ENCODE data around the gene PTPRM. TPM values are rescaled to one million over a fixed set of nuclear protein-coding genes. Genes with fewer than 3 reads are reported as not detected.
A peak's percentile ranks its signal among the peaks of the same experiment; 100 is the strongest.

Gene PTPRM
- total RNA-seq, 4 donors from 2014 or later, result 62.7 to 94.0 (median 76.0) TPM

GRCh38 chr18:8242151-8242696 is 675.1 kb downstream of the PTPRM start:
- no peaks in the 10 kb centered on the region for H3K9me3 ChIP-seq
- no peak overlapping the region for H3K4me3 ChIP-seq
- H3K27ac ChIP-seq (replicated peaks in 1 of 4), result no peak overlapping the region
- no peaks in the 10 kb centered on the region for H3K27me3 ChIP-seq
- peaks cover 0 to 11% (median 5%) of the 10 kb centered on the region in 4 donors for H3K4me1 ChIP-seq
- TF ChIP-seq POLR2A (IDR thresholded peaks at IDR 0.05; ENCODE audit: low read depth) (no peak), POLR2AphosphoS5 (IDR thresholded peaks at IDR 0.05) (no peak), EP300 (IDR thresholded peaks at IDR 0.05) (no peak), CTCF (IDR thresholded peaks at IDR 0.05) (no peak)
- intact Hi-C loops (cut with DNase I), result no loop called here
- peaks cover 0 to 8% (median 2%) of the 10 kb centered on the region in 4 donors for H3K36me3 ChIP-seq
- WGBS, result 38% methylated on average over 1 of the region's 1 CpG
- no peak for DNase-seq (ENCODE audit: extremely low spot score)

GRCh38 chr18:8247700-8248099 is 680.6 kb downstream of the PTPRM start:
- Histone ChIP-seq H3K36me3 (peaks cover 0 to 10% (median 6%) of the 10 kb centered on the region in 4 donors), H3K27ac (replicated peaks in 1 of 4) (no peak overlapping the region), H3K4me1 (no peaks in the 10 kb centered on the region), H3K9me3 (no peaks in the 10 kb centered on the region), H3K4me3 (no peak overlapping the region), H3K27me3 (no peaks in the 10 kb centered on the region)
- DNase-seq (ENCODE audit: extremely low spot score), result no peak
- intact Hi-C loops (cut with DNase I), result no loop called here
- WGBS, result 76% methylated on average over 6 of the region's 6 CpGs
- no peak for TF ChIP-seq EP300 (IDR thresholded peaks at IDR 0.05)
- no peak for TF ChIP-seq CTCF (IDR thresholded peaks at IDR 0.05)
- no peak for TF ChIP-seq POLR2AphosphoS5 (IDR thresholded peaks at IDR 0.05)

GRCh38 chr18:8248576-8248975 is 681.5 kb downstream of the PTPRM start:
- 83% methylated on average over 4 of the region's 4 CpGs for WGBS
- Histone ChIP-seq H3K4me3 (no peak overlapping the region), H3K9me3 (no peaks in the 10 kb centered on the region), H3K4me1 (no peaks in the 10 kb centered on the region), H3K27me3 (no peaks in the 10 kb centered on the region), H3K27ac (replicated peaks in 1 of 4) (no peak overlapping the region), H3K36me3 (peaks cover 0 to 18% (median 10%) of the 10 kb centered on the region in 4 donors)
- intact Hi-C loops (cut with DNase I), result no loop called here
- TF ChIP-seq POLR2AphosphoS5 (IDR thresholded peaks at IDR 0.05) (no peak), EP300 (IDR thresholded peaks at IDR 0.05) (no peak), POLR2A (IDR thresholded peaks at IDR 0.05; ENCODE audit: low read depth) (no peak), CTCF (IDR thresholded peaks at IDR 0.05) (no peak)
- DNase-seq (ENCODE audit: extremely low spot score), result no peak

GRCh38 chr18:8249811-8250210 is 682.7 kb downstream of the PTPRM start:
- H3K4me1 ChIP-seq, result peaks cover 0 to 7% (median 0%) of the 10 kb centered on the region in 4 donors
- no peaks in the 10 kb centered on the region for H3K9me3 ChIP-seq
- DNase-seq (ENCODE audit: extremely low spot score), result no peak
- intact Hi-C loops (cut with DNase I), result no loop called here
- peaks cover 0 to 19% (median 13%) of the 10 kb centered on the region in 4 donors for H3K36me3 ChIP-seq
- H3K4me3 ChIP-seq, result no peak overlapping the region
- no peak for TF ChIP-seq EP300 (IDR thresholded peaks at IDR 0.05)
- no peak for TF ChIP-seq POLR2AphosphoS5 (IDR thresholded peaks at IDR 0.05)
- no peak for TF ChIP-seq CTCF (IDR thresholded peaks at IDR 0.05)
- H3K27ac ChIP-seq (replicated peaks in 1 of 4), result no peak overlapping the region
- 100% methylated on average over 2 of the region's 2 CpGs for WGBS
- no peaks in the 10 kb centered on the region for H3K27me3 ChIP-seq

GRCh38 chr18:8252371-8252770 is 685.3 kb downstream of the PTPRM start:
- Histone ChIP-seq H3K4me1 (peaks cover 0 to 11% (median 0%) of the 10 kb centered on the region in 4 donors), H3K27me3 (no peaks in the 10 kb centered on the region), H3K36me3 (peaks cover 0 to 17% (median 12%) of the 10 kb centered on the region in 4 donors), H3K4me3 (no peak overlapping the region), H3K9me3 (no peaks in the 10 kb centered on the region), H3K27ac (replicated peaks in 1 of 4) (no peak overlapping the region)
- 93% methylated on average over 3 of the region's 3 CpGs for WGBS
- no peak for TF ChIP-seq POLR2AphosphoS5 (IDR thresholded peaks at IDR 0.05)
- TF ChIP-seq POLR2A (IDR thresholded peaks at IDR 0.05; ENCODE audit: low read depth), result no peak
- TF ChIP-seq CTCF (IDR thresholded peaks at IDR 0.05), result no peak
- TF ChIP-seq EP300 (IDR thresholded peaks at IDR 0.05), result no peak
- peak; percentile 74 for DNase-seq (ENCODE audit: extremely low spot score)
- intact Hi-C loops (cut with DNase I), result no loop called here

All from esophagus muscularis mucosa (tissue), 4 donors.